A549 treated with Hydrocortisone at 1 μM for 4 hours (cell line): ENCODE results near the gene MRPL55. TPM values are rescaled to one million over a fixed set of nuclear protein-coding genes. Genes with fewer than 3 reads are reported as not detected.

ENCODE experiments used
- total RNA-seq: library from RNA; stranded (reverse); fragments of 200-300 nt; extraction: Qiagen RNA extraction; gene quantifications from 5 replicates; pipeline ENCODE4 v1.2.3, GENCODE V29; 2022

Gene MRPL55
- total RNA-seq = 65.1 to 91.8 TPM (median 89.6 TPM) in 5 replicates

GRCh38 chr1:228109073-228109961 is at the start of gene MRPL55:
MRPL55 (minus strand) TSS chr1:228109299; CDS start chr1:228108260, 1,039 bp downstream.

GRCh38 chr1:228149406-228150119 is 40.5 kb upstream of the MRPL55 start, which contains the start of gene GJC2:
GJC2 (plus strand) TSS chr1:228149930; CDS start chr1:228157759, 7,829 bp downstream.

GRCh38 chr1:228139931-228140723 is 31.0 kb upstream of the MRPL55 start, which contains the start of gene GUK1:
GUK1 (plus strand) TSS chr1:228140279; CDS start chr1:228140303, 24 bp downstream.

GRCh38 chr1:228102791-228103620 is 6.1 kb downstream of the MRPL55 start, which contains the start of gene C1orf35:
C1orf35 (minus strand) TSS chr1:228103325; CDS start chr1:228103227, 98 bp downstream.

GRCh38 chr1:228082214-228082917 is 26.7 kb downstream of the MRPL55 start, which contains the start of gene ARF1:
ARF1 (plus strand) TSS chr1:228082708; CDS start chr1:228097115, 14,407 bp downstream.

Other genes with a start within 250 kb of the MRPL55 start
- 5.6 to 8.6 TPM (median 7.2 TPM) in 5 replicates for gene WNT9A, start 161.4 kb downstream of the MRPL55 start, total RNA-seq
- gene WNT3A, start 102.3 kb downstream of the MRPL55 start, total RNA-seq = 0.02 to 0.05 TPM (median 0.03 TPM) in 3 of 5 replicates, not detected in the others
- 404 to 442 TPM (median 437 TPM) in 5 replicates for gene ARF1, start 26.6 kb downstream of the MRPL55 start, total RNA-seq
- 27.6 to 38.6 TPM (median 36.4 TPM) in 5 replicates for gene C1orf35, start 6.0 kb downstream of the MRPL55 start, total RNA-seq
- 120 to 151 TPM (median 148 TPM) in 5 replicates for gene GUK1, start 31.0 kb upstream of the MRPL55 start, total RNA-seq
- gene GJC2, start 40.6 kb upstream of the MRPL55 start, total RNA-seq = 0.29 to 0.51 TPM (median 0.39 TPM) in 5 replicates
- 4.6 to 7.6 TPM (median 4.9 TPM) in 5 replicates for gene IBA57, start 56.5 kb upstream of the MRPL55 start, total RNA-seq
- 4.1 to 5.3 TPM (median 4.6 TPM) in 5 replicates for gene OBSCN, start 98.7 kb upstream of the MRPL55 start, total RNA-seq